Stimulated activated CD4-positive, alpha-beta T cell treated with anti-CD3 and anti-CD28 coated beads, Interleukin-1b, Interleukin-23, amount 100 ng/mL, for 1 hour (primary cell): Measurements from ENCODE around the gene MISP3.

Experiments used
- DNase-seq, 2 donors: peaks; one replicate each; pipeline ENCODE4 v3.0.0-alpha.2; 2020; ENCODE audit warnings: low read depth in 2 of 2

Gene MISP3

GRCh38 chr19:14122924-14123323, 50.3 kb downstream of the MISP3 start:
- DNase-seq, result no peak
